Esophagus muscularis mucosa (tissue), 4 donors: ENCODE measurements around the gene PRR5L. TPM values are rescaled to one million over a fixed set of nuclear protein-coding genes. Genes with fewer than 3 reads are reported as not detected.
A peak's percentile ranks its signal among the peaks of the same experiment; 100 is the strongest.

Experiments used
- DNase-seq: peaks from one replicate; pipeline ENCODE4 v3.0.0-alpha.2; 2017; ENCODE audit errors: extremely low spot score
- H3K27ac ChIP-seq, 4 donors: fragments of 200-600 bp; sonication (generic); replicated peaks in 1 of 4; 1 replicate in 3 of 4; 2 replicates in 1 of 4; pipeline ENCODE4 v1.5.1; 2016 to 2019; ENCODE audit warnings: mild to moderate bottlenecking in 1 of 4
- H3K27me3 ChIP-seq, 4 donors: fragments of 200-600 bp; sonication (generic); one replicate each; pipeline versions ENCODE4 v1.5.1 to v1.6.0; 2016 to 2019
- H3K36me3 ChIP-seq, 4 donors: fragments of 200-600 bp; sonication (generic); one replicate each; pipeline ENCODE4 v1.5.1; 2016 to 2019
- H3K4me1 ChIP-seq, 4 donors: fragments of 200-600 bp; sonication (generic); one replicate each; pipeline ENCODE4 v1.5.1; 2016 to 2019
- H3K4me3 ChIP-seq, 4 donors: fragments of 200-600 bp; sonication (generic); 1 replicate in 2 of 4; 2 replicates in 2 of 4; pipeline ENCODE4 v1.5.1; 2016 to 2019; ENCODE audit warnings: mild to moderate bottlenecking in 4 of 4, moderate library complexity in 1 of 4
- H3K9me3 ChIP-seq, 4 donors: fragments of 200-600 bp; sonication (generic); 1 replicate in 3 of 4; 2 replicates in 1 of 4; pipeline ENCODE4 v1.5.1; 2016 to 2019
- EP300 ChIP-seq: sonication (generic); formaldehyde crosslinking; IDR thresholded peaks from one replicate; pipeline ENCODE4 v1.6.1; 2017; ENCODE audit warnings: antibody characterized with exemption
- POLR2A ChIP-seq: fragments of 450-650 bp; IDR thresholded peaks from one replicate; pipeline ENCODE4 v1.6.1; 2017; ENCODE audit warnings: antibody characterized with exemption, moderate library complexity, mild to moderate bottlenecking, low read depth
- POLR2AphosphoS5 ChIP-seq, 2 donors: sonication (generic); formaldehyde crosslinking; IDR thresholded peaks; one replicate each; pipeline ENCODE4 v1.6.1; 2017; ENCODE audit warnings: antibody characterized with exemption in 2 of 2
- WGBS: methylation state at CpG from one replicate; pipeline ENCODE4 v1.1.5; 2018; 5-methylcytosine and 5-hydroxymethylcytosine counted together
- intact Hi-C: fragments of 100-400 bp; cut with DNase I; formaldehyde crosslinking; loops from one replicate; pipeline ENCODE4 v1.15.1; 2023
- total RNA-seq, 4 donors: library from RNA; depleted of rRNA; stranded (reverse); fragments of >200 nt; gene quantifications; one replicate each; pipeline versions ENCODE4 v1.1.0 to v1.2.1, GENCODE V29; 2016
- TF ChIP-seq, protein P1 (sequence below), 3 experiments: fragments of 200-600 bp in 2 of 3; fragments of 450-650 bp in 1 of 3; sonication (generic) in 2 of 3; IDR thresholded peaks; one replicate each; pipeline ENCODE4 v1.5.1; 2017 to 2019; ENCODE audit warnings: antibody characterized with exemption in 3 of 3, mild to moderate bottlenecking in 2 of 3, moderate library complexity in 1 of 3

PRR5L gene
- total RNA-seq, 4 donors from 2014 or later: 1.7 to 9.6 (median 3.1) TPM

DNA sequence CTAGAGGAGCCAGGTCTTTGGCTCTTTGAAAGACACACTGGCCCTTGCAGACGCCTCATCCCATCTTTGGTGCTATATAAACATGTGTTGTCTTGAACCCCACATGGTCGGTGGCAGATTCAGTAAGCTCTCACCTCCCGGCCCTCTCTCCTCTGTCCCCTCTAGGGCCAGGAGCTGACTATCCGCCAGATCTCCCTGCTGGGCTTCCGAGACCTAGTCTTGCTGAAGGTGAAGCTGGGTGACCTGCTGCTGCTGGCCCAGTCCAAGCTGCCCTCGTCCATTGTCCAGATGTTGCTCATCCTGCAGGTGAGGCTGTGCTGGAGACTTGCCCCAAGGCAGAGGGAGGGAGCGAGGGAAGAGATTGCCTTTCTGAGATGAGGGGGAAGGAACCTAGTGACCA is 150.0 kb downstream of the PRR5L start:
- intact Hi-C loops: no loop called here
- TF ChIP-seq, protein P1, sequence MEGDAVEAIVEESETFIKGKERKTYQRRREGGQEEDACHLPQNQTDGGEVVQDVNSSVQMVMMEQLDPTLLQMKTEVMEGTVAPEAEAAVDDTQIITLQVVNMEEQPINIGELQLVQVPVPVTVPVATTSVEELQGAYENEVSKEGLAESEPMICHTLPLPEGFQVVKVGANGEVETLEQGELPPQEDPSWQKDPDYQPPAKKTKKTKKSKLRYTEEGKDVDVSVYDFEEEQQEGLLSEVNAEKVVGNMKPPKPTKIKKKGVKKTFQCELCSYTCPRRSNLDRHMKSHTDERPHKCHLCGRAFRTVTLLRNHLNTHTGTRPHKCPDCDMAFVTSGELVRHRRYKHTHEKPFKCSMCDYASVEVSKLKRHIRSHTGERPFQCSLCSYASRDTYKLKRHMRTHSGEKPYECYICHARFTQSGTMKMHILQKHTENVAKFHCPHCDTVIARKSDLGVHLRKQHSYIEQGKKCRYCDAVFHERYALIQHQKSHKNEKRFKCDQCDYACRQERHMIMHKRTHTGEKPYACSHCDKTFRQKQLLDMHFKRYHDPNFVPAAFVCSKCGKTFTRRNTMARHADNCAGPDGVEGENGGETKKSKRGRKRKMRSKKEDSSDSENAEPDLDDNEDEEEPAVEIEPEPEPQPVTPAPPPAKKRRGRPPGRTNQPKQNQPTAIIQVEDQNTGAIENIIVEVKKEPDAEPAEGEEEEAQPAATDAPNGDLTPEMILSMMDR (IDR thresholded peaks at IDR 0.05): no peak
- TF ChIP-seq POLR2AphosphoS5 (IDR thresholded peaks at IDR 0.05) (no peak), POLR2A (no peak), EP300 (no peak)
- H3K4me1 ChIP-seq: peaks cover 8 to 16% (median 16%) of the 10 kb centered on the region in 4 donors

DNA sequence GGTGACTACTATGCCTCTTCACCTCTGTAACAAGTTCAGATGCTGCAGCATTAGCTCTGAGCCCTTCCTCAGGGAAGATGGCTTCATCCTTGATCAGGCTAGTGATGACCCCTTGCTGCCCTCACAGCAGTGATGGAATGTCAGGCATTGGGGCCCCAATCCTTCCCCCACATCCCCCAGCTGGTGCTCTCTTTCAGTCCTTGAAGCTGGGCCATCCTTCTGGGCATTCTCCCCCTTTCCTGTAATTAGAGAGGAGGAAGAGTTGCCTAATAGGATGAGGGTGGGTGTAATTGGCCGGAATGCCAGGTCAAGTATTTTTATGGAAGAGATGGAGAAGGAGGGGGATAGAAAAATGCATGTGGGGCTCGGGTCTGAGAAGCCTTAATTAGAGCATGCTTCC is 151.4 kb downstream of the PRR5L start:
- H3K4me1 ChIP-seq: peaks cover 12 to 22% (median 16%) of the 10 kb centered on the region in 4 donors
- intact Hi-C loops: no loop called here
- no peaks in the 10 kb centered on the region for H3K9me3 ChIP-seq
- peaks cover 0 to 4% (median 0%) of the 10 kb centered on the region in 4 donors for H3K27me3 ChIP-seq
- TF ChIP-seq POLR2A (no peak), EP300 (no peak), POLR2AphosphoS5 (IDR thresholded peaks at IDR 0.05) (no peak)
- TF ChIP-seq, protein P1 (IDR thresholded peaks at IDR 0.05): no peak
- no peak for DNase-seq
- 77% methylated on average over 2 of the region's 2 CpGs for WGBS
- H3K36me3 ChIP-seq: peaks cover 0 to 11% (median 0%) of the 10 kb centered on the region in 4 donors
- H3K4me3 ChIP-seq: no peak overlapping the region
- H3K27ac ChIP-seq: no peak overlapping the region

More for the DNA sequence above, 150.0 kb downstream of the PRR5L start:
- Histone ChIP-seq H3K36me3 (peaks cover 0 to 2% (median 0%) of the 10 kb centered on the region in 4 donors), H3K4me3 (no peak overlapping the region), H3K9me3 (no peaks in the 10 kb centered on the region), H3K27ac (no peak overlapping the region), H3K27me3 (peaks cover 0 to 4% (median 0%) of the 10 kb centered on the region in 4 donors)
- no peak for DNase-seq
- WGBS: 92% methylated on average over 5 of the region's 7 CpGs

DNA sequence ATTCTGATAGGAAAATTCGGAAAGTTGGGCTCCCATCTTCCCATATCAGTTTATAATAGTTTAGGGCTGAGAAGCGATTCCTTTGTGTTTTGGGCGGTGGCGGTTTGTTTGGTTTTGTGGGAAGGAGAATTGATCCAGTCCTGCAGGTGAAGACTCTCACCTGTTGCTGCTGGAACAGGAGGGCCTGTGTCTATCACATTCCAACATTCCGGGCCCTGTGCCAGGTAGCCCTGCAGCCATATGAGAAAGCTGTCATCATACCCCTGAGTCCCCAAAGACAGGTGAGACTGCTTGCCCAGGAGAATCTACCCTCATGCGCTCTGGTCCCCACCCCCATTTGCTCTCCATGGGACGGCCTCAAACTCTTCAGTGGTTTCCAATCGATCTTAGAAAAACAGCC is 151.9 kb downstream of the PRR5L start:
- peaks cover 0 to 2% (median 0%) of the 10 kb centered on the region in 4 donors for H3K27me3 ChIP-seq
- WGBS: 69% methylated on average over 8 of the region's 8 CpGs
- TF ChIP-seq EP300: no peak
- H3K36me3 ChIP-seq: peaks cover 0 to 11% (median 0%) of the 10 kb centered on the region in 4 donors
- intact Hi-C loops: no loop called here
- H3K27ac ChIP-seq: no peak overlapping the region
- DNase-seq: no peak
- no peak overlapping the region for H3K4me3 ChIP-seq
- peaks cover 14 to 24% (median 16%) of the 10 kb centered on the region in 4 donors for H3K4me1 ChIP-seq
- H3K9me3 ChIP-seq: no peaks in the 10 kb centered on the region

DNA sequence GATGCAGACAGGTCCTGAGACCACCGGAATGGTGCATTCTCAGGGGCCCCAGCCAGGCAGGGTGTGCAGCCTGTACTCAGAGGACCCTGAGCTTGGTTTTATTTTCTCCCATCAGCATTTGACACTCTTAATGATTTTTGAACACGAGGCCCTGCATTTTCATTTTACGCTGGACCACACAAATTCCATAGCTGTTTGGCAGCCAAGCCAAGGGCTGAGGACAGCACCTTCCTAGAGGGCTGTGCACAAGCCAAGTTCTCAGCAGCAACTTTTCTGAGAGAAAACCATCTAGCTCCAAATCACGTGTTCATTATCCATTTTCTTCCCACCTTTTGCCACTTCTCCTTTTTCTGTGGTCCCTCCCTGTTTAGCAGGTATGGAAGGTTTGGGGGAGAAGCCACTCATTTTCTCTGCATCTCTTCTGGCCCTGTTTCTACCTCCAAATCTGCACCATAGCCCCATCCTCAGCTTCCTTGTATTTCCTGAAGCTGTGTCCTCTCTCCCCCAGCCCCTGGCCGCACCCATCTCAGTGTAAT is 153.5 kb downstream of the PRR5L start:
- no peak for DNase-seq
- TF ChIP-seq, protein P1 (IDR thresholded peaks at IDR 0.05): no peak
- TF ChIP-seq EP300 (no peak), POLR2A (no peak), POLR2AphosphoS5 (IDR thresholded peaks at IDR 0.05) (no peak)
- H3K9me3 ChIP-seq: no peaks in the 10 kb centered on the region
- intact Hi-C loops: no loop called here
- peak overlapping the region in 3 of 4 donors; percentile 10 to 38 (median 37) for H3K4me3 ChIP-seq
- H3K27me3 ChIP-seq: no peaks in the 10 kb centered on the region
- no peak overlapping the region for H3K27ac ChIP-seq
- 75% methylated on average over 5 of the region's 5 CpGs for WGBS
- peaks cover 15 to 24% (median 16%) of the 10 kb centered on the region in 4 donors for H3K4me1 ChIP-seq
- H3K36me3 ChIP-seq: peaks cover 0 to 11% (median 0%) of the 10 kb centered on the region in 4 donors

DNA sequence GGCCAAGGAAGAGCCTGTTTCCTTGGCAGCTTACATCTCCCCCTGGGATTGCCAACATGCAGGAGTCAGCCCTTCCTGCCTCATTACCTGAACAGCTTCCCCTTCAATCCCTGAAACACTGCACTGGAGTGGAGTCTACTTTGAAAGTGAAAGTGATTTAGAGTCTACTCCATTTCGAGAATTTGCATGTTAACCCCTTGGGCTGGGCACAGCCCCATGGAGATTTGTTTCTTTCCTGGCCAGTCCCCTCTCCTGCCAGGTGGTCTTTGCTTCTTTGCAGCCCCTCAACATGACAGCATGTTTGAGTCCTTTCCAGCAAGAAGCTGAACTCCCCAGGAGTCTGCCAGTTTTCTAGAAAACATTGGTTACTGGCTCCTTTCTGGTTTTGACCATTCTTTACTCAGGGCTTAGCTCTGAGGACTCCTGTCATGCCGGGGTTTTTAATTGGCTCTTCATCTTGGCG is 154.1 kb downstream of the PRR5L start:
- DNase-seq: no peak
- Histone ChIP-seq H3K27me3 (no peaks in the 10 kb centered on the region), H3K9me3 (no peaks in the 10 kb centered on the region), H3K4me3 (peak overlapping the region in 3 of 4 donors; percentile 10 to 38 (median 37)), H3K27ac (peak overlapping the region in 1 of 4 donors; percentile 18), H3K4me1 (peaks cover 17 to 27% (median 19%) of the 10 kb centered on the region in 4 donors), H3K36me3 (peaks cover 0 to 11% (median 0%) of the 10 kb centered on the region in 4 donors)
- TF ChIP-seq, protein P1 (IDR thresholded peaks at IDR 0.05): no peak
- TF ChIP-seq EP300 (no peak), POLR2AphosphoS5 (IDR thresholded peaks at IDR 0.05) (no peak)
- WGBS: 44% methylated on average over 3 of the region's 3 CpGs
- intact Hi-C loops: no loop called here
